HEK293 (cell line): ENCODE data around the gene LGALS3BP.

Experiments used
- YY1 ChIP-seq: fragments of 450-650 bp; formaldehyde crosslinking; IDR thresholded peaks from 2 replicates; pipeline ENCODE4 v1.5.1; 2018; ENCODE audit warnings: missing biosample characterization, missing genetic modification characterization
- ZNF416 ChIP-seq: fragments of 450-650 bp; formaldehyde crosslinking; IDR thresholded peaks from 2 replicates; pipeline ENCODE4 v1.5.1; 2016; ENCODE audit warnings: missing biosample characterization, missing genetic modification characterization

DNA sequence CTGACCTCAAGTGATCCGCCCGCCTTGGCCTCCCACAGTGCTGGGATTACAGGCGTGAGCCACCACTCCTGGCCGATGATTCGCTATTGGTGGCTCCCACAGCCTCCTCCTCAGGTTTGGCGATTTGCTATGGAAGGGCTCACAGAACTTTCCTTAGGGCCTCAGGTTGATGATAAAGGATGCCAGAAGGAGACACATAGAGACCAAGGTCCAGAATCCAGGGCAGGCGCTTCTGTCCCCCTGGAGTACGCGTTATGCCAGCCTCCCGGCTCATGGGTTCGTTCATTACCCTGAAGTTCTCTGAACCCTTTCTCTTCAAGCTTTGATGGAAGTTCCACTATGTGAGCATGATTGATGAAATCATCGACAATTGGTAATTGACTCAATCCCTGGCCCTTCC lies 19.9 kb downstream of the LGALS3BP start:
- TF ChIP-seq ZNF416 (tag by site-specific recombination) (no peak), YY1 (no peak)
